AG09319 (cell line): Measurements from ENCODE around the gene NCAPG.

Experiments
- DNase-seq: peaks from one replicate; pipeline ENCODE4 v3.0.0-alpha.2; 2010; ENCODE audit warnings: low read depth; ENCODE audit errors: extremely low read depth
- CTCF ChIP-seq: IDR thresholded peaks from 2 replicates; pipeline ENCODE4 v1.5.1; 2011; ENCODE audit warnings: low read depth, mild to moderate bottlenecking, inconsistent platforms, low read length, moderate library complexity

Gene NCAPG

GRCh38 chr4:17780501-17781299 lies 30.1 kb upstream of the NCAPG start:
- no peak for TF ChIP-seq CTCF
- DNase-seq, result no peak

- DNase-seq, result no peak
- no peak for TF ChIP-seq CTCF
Measured at GRCh38 chr4:17781300-17782287, 29.2 kb upstream of the NCAPG start, which contains the start of gene FAM184B. Gene FAM184B (minus strand): TSS chr4:17781621. CDS start chr4:17781299, 322 bp downstream.

GRCh38 chr4:17785858-17786257 lies 24.9 kb upstream of the NCAPG start:
- no peak for TF ChIP-seq CTCF
- DNase-seq, result no peak

- TF ChIP-seq CTCF, result no peak
- DNase-seq, result no peak
Measured at GRCh38 chr4:17786567-17786966, 24.2 kb upstream of the NCAPG start.

GRCh38 chr4:17787315-17787714 lies 23.5 kb upstream of the NCAPG start:
- DNase-seq, result no peak
- no peak for TF ChIP-seq CTCF

GRCh38 chr4:17788956-17789355 lies 21.8 kb upstream of the NCAPG start:
- DNase-seq, result no peak
- no peak for TF ChIP-seq CTCF

- TF ChIP-seq CTCF, result no peak
- DNase-seq, result no peak
Measured at GRCh38 chr4:17794730-17795129, 16.0 kb upstream of the NCAPG start.
